CD4-positive, alpha-beta T cell treated with Interferon gamma for 1 hour (primary cell): Measurements from ENCODE around the gene KIF26B.
"Not testable (repeated sequence)": the region's sequence is repeated elsewhere in the genome, so short reads cannot be mapped to it uniquely, and the experiment has no call there.

Experiments
- DNase-seq: peaks from one replicate; pipeline ENCODE4 v3.0.0-alpha.2; 2020

KIF26B gene

DNA sequence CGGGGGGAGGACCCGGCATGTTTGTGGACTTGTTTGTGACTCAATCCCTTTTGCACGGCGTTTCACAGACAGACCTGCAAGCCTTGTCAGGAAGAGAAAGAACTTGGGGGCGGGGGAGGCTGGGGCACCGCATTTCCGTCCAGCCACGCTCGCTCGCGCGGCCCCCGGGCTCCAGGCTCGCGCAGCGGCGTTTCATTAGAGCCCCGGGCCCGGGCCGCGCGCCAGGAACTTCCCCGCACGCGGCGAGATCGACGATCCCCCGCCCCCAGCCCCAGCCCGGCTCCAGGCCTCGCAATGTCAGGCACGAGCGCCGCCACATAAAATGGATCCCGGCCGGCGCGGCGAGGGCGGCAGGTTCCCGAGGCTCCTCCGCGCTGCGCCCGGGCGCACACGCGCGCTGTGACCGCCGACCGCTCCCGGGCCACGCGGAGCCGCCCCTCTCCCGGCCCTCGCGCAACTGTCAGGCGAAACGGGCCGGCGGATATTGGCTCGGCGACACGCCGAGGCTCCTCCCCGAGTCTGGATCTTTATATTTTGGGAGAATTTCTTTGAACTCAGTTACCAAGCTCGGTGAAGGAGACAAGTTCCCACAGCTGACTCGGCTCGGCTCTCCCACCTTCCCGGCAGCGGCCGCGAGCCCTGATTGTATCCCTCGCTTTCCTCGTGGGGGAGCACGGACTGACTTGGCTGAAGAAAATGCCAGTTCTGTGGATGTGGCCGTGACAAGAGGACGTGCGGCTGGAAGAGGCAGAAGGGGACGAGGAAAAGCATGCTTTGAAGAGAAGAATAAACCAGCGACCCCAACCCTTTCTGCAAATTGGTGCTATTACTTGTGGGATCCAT lies at the start of gene KIF26B:
Gene KIF26B, plus strand, starts transcription at position 557 of the 843 bp plus-strand sequence. CDS start 440 bp downstream, outside the sequence.
- no peak for DNase-seq

DNA sequence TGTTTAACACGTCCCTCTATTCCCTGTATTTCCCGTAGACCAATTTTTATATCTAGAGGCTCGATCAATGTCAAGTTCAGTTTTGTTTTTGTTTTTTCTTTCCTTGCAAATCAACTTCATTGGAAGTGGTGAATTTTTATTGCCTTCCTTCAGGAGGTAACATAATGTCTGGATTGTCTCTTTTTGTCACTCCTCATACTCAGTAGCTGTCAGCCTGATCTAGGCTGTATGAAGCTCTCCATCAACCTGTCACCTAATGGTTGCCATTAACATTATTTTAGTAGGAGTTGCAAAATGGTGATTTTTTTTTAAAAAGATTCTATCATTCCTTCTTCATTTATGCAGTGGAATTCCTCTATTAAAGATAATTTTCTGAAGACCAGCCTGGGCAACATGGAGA lies 49.7 kb upstream of the KIF26B start:
- no peak for DNase-seq

DNA sequence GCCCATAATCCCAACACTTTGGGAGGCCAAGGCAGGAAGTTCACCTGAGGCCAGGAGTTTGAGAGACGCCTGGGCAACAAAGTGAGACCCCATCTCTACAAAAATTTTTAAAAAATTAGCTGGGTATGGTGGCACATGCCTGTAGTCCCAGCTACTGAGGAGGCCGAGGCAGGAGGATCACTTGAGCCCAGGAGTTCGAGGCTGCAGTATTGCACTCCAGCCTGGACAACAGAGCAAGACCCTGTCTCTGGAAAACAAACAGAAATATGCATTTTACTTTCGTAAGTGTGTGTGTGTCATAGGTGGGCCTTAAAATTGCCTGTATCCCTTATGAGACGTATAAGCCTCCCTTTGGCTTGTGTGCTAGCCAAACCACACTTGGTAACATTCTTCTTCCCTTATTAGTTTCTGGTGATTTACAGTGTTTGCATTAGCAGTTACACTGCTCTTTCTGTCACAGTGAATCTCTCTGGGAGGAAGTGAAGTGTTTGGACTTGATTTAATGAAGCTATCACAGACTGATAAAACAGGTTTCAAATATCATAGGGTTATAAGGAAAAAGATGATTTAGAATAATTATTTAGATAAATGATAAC lies 48.9 kb upstream of the KIF26B start:
- DNase-seq, result no peak

DNA sequence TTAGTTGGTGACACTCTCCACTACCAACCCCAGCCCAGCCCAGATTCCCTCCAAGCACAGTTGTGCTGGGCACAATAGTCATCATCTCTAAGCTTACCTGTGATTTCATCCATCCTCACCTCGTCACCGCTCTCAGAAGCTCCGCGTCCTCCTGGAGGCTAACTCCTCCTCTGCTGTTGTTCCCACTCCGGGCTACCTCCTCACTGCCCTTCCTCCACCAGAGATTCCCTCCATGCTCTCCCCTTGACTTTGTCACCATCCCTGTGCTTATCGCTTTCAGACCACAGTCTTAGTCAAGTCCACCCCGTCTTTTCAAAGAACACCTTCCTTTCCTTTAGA lies 47.0 kb upstream of the KIF26B start:
- no peak for DNase-seq

DNA sequence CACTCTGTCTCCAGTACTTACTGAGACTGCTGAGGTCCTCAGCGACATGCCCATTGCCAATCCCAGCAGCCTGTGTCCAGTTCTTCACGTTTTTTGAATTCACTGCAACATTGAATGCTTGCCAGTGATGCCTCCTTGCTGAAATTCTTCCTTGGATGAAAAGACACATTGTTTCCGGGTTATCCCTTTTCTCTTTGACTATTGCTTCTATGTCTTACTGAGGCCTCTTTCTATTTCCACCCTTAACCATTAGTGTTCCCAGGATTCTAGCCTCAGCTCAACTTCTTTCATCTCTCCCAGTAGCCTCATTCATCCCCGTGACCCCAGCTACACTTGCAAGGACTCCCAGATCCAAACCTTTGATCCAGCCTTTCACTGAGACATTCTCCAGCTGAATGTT lies 46.5 kb upstream of the KIF26B start:
- DNase-seq, result no peak

DNA sequence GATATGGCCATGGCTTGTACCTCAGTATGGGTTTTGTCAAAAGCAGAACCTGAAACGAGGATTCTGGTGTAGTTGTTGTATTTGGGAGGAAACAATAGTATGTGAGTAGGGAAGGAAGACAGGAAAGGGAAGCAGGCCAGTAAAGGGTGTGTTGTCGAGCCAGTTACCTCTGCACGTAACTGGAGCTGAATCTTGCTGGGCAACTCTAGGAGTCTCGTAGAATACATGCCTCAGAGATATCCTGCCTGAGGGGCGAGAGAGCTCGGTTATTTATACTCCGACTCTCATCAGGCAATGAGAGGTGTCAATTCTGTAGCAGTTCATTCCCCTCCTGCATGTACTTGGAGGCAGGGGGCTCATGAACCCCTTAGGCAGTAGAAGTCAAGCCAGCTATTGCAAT lies 45.9 kb upstream of the KIF26B start:
- no peak for DNase-seq

DNA sequence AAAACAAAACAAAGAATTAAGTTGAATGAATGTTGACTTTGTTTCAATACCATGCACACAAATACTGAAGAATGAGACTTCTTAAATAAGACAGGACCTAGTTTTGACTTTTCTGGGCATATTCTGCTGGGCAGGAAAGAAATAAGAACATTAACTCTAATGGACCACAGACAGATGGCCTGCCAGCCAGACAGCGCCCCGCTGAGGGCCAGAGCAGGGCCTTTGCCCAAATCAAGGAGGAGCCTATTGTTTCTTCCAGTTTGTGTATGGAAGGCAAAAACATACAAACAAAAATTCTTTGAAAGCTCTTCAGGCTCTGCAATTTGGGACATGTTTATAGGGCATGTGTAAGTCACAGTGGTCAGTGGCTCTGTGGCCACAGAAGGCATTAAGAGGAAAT lies 44.4 kb upstream of the KIF26B start:
- no peak for DNase-seq

DNA sequence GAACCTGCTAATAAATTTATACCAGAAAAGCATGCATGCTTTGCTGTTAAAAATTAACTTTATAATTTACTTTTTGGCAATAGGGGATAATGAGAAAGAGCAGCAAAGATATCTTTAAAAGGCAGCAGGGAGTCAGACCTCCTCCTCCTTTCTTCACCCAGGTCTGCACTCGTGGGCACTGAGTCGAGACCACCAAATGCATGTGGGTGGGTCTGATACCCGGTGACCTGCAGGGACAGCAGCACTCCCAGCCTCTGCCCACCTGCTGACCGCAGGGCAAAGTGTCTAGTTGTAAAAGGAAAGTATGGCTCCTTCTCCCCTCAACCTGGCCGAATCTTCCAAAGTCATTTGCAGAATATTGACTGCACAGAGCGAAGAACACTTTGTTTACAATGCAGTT lies 43.7 kb upstream of the KIF26B start:
- no peak for DNase-seq

DNA sequence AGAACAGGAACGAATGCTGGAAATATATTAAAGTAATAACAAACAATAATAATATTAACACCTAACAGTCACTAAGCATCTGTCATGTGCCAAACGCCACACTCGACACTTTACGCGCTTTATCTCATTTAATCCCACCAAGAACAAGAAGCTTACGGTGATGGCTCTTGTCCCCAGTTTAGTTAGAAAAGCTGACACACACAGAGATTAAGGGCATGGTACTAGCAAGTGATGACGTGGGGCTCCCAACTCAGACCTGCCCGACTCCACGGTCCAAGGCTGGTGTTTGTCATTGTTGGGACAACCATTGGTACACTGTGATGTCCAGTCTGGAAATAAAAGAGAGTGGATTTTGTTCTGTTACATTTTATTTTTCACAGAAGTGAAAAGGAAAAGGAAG lies 41.1 kb upstream of the KIF26B start:
- no peak for DNase-seq

DNA sequence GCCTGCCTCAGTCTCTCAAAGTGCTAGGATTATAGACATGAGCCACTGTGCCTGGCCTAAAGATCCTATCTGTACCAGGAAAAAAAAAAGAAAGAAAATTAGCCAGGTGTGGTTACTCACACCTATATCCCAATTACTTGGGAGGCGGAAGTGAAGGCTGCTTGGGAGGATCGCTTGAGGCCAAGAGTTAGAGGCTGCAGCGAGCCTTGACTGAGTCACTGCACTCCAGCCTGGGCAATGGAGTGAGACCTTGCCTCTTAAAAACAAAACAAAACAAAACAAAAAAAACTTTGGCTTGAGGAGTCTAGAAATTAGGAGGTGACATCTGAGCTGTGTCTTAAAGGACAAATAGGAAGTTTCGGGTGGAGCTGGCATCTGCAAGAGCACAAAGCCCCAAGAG lies 38.7 kb upstream of the KIF26B start:
- DNase-seq, result no peak

DNA sequence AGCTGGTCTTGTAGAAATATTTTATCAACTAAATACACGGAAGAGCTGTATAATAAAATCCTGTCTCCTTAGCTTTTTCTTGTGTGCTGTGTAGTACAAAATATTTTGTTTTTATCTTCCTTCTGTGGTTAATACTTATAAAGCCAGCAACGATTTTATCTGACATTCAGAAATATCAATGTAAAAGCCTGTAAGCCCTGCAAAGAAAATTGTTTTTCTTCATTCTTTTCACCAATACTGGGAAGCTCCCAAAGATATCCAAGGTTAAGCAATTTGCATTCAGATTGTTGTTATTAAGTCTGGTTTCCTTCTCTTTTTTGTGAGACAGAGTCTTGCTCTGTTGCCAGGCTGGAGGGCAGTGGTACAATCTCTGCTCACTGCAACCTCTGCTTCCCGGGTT lies 38.0 kb upstream of the KIF26B start:
- DNase-seq, result no peak

DNA sequence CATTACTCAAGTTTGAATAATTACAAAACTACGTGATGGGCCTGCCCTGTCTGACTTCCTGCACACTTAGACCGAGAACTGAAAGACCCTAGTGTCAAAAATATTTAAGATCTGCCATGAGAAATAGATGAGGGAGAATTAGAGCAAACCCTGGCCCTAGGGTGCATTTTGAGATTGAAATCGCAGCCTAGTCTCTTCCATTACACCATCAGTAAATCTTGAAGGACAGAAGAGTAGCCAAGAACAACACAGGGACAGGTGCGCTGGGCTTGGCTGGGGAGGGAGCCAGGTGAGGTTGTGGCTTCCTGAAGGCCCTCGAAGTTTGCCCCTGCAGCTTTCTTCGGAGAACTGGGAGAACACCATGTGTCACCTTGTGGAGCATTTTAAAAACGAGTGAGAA lies 36.7 kb upstream of the KIF26B start:
- no peak for DNase-seq

DNA sequence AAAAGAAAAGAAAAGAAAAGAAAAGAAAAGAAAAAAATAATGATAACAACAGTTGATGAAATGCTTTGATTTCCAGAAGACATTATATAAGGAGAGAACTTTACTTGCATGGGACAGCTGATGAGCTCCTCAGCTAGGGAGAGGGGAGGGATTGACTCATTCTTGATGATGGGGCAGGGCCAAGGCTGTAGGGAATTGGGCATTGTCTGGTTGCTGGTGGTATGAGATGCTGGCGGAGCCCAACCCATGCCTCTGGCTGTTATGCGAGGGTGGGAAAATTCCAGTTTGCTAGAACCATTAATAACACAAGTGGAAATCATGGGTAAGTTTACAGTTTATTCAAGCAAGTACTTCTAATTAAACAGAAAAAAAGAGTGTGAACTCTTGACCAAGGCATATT lies 36.0 kb upstream of the KIF26B start:
- no peak for DNase-seq

DNA sequence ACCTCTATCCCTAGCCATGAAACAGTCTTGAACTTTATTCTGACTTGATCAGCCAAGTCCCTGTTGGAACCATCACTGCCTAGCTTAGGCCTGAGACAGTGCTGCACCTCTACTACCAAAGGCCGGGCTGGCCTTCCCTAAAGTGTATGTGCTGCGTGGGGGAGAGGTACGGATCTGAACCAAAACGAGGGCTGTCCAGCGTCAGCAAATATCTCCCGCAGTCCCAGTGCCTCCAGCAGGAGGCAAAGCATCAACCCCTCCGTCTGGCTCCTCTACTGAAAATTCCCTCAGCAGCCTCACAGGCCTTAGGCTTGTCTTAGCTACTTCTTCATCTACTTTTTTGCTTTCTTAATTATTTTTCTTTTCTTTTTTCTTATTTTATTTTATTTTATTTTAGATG lies 33.3 kb upstream of the KIF26B start:
- DNase-seq, result no peak

DNA sequence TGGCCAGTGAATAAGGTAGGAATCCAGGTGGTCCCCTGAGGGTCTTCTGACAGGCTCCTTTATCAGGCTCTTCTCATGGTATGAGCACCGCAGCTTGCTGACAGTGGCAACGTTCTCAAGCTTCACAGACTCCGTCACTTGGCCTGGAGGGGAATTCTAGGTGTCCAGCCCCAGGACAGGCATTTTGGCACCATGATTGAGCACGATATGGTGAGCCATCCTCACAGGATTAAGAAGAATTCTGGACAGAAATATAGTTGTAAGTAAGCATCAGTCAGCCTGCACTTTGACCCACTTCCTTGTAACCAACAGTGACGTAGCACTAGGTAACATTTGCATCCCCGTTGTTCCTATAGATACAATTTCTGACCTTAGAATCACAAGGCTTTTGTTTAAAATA lies 30.5 kb upstream of the KIF26B start:
- no peak for DNase-seq

DNA sequence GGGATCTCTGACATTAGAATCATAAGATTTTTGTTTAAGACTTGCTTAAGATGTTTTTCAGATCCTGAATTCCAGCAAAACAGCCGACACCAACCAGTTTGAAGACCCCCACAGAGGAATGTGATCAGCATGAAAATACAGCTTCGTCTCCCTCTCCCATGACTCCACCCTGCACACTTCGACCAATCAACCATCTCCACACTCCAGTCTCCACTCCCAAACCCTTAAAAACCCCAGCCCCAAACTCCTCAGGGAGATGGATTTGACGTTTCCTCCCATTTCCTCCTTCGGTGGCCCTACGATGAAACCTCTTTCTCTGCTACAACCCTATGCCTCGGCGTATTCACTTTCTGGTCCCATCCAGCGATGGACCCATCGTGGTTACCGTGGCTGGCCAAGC lies 30.1 kb upstream of the KIF26B start:
- no peak for DNase-seq

DNA sequence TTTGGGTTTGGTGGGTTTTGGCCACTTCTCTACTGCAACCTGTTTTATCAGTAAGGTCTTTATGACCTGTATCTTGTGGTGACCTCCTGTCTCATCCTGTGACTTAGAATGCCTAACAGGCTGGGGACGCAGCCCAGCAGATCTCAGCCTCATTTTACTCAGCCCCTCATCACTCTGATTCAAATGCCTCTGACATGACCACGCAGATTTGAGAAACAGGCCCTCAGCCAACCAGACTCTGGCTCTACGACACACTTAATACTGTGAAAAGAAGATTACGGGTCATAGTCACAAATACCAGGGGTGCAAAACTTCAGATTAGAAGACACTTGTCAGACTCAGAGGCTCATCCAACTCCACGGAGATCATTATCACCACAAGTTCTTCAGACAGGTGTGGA lies 28.3 kb upstream of the KIF26B start:
- no peak for DNase-seq

DNA sequence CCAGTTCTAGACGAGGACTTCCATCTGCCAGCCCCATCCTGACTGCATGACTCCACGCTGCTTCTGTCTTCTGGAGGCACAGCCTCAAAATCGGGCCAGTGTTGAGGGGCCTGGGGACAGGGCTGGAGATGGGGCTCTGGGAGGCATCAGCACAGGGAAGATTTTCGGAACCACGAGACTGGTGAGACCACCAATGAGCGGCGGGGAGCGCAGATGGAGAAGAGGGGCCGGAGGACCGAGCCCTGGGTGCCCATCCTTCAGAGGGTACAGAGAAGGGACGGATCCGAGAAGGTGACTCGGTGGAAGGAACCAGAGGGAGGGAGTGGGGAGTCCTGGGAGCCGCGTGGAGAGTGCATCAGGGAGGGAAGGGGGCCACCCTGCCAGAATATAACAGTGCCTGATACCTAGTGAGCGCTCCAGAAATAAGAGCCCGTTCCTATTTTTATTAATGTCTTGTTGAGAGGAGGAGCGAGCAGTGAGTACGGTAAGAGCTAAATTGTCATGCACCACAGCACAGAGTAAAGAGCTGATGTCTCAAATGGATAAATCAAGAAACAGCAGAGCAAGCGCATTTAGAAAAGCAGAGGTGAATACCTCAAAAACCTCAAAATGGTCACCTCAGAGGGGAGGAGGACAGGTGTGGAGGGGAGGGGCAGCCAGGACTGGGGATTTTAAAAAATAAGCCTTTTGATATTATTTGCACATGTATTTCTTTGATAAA lies 26.2 kb upstream of the KIF26B start:
- no peak for DNase-seq

DNA sequence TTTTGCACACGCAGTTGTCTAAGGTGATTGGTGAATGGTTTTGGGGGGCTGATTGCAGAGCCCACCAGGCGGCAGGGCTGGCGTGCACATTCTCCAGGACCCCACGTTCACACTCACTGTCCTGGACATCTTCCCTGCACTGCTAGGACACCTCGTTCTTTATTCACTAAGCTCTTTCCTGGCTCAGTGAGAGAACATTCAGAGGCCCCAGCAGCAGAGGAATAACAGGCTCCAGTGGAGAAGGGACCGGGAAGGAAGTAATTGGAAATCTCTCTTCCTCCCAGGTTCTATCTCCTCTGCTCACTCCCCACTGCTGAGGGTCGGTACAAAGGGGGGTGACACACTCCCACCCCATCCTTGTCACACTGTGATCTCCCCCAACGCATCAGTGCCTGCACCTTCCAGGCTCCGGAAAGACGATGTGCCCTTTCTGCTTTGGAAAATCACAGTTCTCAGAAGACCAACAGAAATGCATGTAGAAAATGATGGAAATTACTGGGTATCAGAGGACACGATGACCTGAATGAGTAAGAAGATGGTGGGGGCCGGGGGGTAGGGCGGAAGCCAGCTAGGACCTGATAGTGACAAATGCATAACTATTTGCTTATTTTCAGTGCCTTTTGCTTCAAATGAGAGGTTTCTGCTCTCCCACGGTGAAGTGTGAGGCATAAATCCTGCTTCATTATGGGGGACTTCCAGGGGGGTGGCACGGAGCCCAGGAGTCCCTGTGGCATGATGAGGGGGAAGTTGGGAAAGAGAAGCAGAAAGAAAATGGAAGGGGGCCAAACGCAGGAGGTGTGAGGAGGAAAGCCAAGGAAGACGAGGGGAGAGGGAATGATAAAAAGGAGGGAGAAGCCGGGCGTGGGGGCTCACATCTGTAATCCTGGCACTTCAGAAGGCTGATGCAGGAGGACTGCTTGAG lies 25.2 kb upstream of the KIF26B start:
- DNase-seq, result no peak

DNA sequence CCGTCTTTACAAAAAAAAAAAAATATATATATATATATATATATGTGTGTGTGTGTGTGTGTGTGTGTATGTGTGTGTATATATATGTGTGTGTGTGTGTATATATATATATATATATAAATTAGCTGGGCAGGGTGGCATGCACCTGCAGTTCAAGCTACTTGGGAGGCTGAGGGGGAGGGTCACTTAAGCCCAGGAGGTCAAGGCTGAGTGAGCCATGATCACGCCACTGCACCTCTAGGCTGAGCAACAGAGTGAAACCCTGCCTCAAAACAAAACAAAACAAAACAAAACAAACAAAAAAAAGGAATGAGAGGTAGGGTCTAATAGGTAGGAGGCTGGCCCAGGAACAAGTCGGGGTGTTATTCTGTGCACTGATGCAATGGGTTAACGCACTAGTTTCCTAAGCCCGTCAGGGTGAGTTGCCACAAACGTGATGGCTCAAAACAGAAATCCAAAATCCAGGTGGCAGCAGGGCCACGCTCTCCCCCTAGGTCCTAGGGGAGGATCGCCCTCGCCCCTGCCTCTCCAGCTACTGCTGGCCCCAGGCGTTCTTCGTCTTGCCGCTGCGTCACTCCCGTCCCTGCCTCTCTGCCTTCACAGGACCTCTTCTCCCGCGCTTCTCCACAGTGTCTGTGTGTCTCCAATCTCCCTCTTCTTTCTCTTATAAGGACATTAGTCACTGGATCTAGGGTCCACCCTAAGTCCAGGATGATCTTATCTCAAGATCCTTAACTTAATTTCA lies 24.3 kb upstream of the KIF26B start:
- not testable (repeated sequence) for DNase-seq

DNA sequence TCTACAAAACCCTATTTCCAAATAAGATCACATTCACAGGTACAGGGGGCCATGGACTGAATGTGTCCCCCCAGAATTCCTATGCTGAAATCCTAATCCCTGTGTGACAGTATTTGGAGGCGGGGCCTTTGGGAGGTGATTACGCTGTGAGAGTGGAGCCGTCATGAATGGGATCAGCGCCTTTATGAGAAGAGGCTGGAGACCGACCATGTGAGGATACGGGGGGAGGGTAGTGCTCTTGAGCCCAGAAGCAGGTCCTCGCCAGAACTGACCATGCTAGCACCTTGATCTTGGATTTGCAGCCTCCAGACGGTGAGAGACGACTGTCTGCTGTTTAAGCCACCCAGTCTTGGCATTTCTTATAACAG lies 23.8 kb upstream of the KIF26B start:
- DNase-seq, result no peak

DNA sequence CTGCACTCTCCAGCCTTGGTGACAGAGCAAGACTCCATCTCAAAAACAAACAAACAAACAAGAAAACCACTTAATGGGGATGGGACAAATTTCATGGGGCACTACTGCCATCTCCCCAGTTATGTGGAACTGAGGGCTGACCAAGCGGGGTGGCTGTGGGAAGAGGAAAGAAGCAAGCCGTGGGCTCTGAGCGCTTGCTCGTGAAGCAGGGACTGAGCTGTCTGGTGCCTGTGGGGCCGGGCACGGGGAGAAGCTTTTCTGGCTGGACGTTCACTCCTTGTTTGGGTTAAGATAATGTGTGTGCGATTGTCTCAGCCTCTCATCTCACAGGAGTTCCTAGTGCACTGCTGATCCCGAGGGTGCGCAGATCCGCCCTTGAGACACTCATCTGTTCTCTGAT lies 22.0 kb upstream of the KIF26B start:
- DNase-seq, result no peak
